ENCODE data around the gene MISP.

DNA sequence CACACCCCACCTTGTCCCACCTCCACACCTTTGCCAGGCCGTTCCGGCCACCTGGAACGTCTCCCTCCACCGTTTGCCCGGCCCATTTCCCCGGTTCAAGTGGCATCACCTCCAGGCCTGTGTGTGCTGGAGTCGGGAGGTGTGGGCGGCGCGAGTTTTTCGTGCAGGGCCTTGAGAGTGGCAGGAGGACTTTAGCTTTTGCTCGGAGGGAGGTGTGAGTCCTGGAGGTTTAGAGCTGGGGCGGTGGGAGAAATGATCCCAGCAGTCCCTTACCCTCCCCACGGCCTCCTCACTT lies 46.5 kb upstream of the MISP start:
- TF ChIP-seq, protein P1, sequence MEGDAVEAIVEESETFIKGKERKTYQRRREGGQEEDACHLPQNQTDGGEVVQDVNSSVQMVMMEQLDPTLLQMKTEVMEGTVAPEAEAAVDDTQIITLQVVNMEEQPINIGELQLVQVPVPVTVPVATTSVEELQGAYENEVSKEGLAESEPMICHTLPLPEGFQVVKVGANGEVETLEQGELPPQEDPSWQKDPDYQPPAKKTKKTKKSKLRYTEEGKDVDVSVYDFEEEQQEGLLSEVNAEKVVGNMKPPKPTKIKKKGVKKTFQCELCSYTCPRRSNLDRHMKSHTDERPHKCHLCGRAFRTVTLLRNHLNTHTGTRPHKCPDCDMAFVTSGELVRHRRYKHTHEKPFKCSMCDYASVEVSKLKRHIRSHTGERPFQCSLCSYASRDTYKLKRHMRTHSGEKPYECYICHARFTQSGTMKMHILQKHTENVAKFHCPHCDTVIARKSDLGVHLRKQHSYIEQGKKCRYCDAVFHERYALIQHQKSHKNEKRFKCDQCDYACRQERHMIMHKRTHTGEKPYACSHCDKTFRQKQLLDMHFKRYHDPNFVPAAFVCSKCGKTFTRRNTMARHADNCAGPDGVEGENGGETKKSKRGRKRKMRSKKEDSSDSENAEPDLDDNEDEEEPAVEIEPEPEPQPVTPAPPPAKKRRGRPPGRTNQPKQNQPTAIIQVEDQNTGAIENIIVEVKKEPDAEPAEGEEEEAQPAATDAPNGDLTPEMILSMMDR (IDR thresholded peaks at IDR 0.05), result no peak
- TF ChIP-seq EZH2 (IDR thresholded peaks at IDR 0.05) (no peak), EZH2phosphoT487 (IDR thresholded peaks at IDR 0.05) (no peak)

All from neural progenitor cell (in vitro differentiated cells).